NCI-H1930 (cell line): ENCODE measurements around the gene PTGER1.
A peak's percentile ranks its signal among the peaks of the same experiment; 100 is the strongest.

Experiments
- DNase-seq, 2 experiments: peaks; one replicate each; lab custom pipeline; 2025; lab: John Stamatoyannopoulos, UW

Gene PTGER1

DNA sequence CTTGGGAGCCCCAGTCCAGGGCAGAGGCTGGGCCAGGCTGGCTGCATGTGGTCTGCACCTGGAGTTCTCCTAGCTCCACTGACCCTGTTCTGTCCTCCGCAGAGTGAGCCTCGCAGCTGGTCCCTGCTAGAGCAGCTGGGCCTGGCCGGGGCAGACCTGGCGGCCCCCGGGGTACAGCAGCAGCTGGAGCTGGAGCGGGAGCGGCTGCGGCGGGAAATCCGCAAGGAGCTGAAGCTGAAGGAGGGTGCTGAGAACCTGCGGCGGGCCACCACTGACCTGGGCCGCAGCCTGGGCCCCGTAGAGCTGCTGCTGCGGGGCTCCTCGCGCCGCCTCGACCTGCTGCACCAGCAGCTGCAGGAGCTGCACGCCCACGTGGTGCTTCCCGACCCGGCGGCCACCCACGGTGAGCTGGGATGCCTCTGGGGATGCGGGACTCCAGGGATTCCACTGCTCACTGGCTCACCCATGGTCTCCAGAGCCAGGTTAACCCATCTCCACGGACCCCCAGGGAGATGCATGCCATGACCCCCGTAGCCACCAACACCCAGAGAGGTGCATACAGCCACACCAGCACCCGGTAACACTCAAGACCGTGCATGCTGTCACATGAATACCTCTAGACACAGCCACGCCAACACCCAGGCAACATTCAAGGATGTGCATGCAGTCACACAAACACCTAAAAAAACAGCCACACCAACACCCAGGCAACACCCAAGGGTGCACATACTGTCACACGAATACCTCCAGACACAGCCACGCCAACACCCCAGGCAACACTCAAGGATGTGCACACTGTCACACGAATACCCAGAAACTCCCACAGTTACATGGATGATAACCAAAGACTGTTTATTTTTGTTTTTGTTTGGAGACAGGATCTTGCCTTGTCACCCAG is 33.9 kb downstream of the PTGER1 start:
- no peak for DNase-seq

DNA sequence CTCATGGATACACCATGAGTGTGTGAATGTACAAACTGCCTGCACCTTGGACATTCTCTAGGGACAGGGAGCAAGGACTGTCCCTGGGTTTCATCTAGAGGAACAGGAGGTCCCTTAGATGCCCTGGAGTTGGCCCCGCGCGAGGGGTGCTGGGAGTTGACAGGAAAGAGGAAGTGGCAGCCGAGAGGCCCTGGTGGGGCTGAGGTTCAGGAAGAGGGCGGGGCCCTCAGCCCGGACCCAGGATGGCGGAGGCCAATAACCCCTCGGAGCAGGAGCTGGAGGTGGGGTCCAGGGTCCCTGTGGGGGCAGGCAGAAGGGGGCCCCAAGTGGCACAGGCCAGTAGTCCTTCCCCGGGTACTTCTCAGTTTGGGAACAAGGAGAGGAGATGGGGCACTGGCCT is 35.1 kb downstream of the PTGER1 start:
- no peak for DNase-seq

DNA sequence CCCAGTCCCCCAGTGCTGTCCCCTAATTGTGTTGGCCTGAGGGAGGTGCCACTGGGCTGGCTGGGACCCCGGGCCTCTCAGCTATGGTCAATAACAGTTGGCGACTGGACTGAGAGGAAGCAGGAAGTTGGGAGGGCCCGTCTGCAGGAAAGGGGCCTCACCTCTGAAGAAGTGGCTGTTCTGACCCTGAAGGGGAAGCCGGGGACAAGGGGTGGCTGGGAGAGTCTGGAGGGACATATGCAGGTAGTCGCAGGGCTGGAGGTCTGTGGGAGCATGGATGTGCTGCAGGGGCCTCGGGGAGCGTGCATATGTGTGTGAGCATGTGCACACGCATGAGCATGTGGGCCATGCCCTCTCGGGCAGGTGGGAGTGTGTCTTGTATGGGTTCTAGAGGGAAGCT is 36.1 kb downstream of the PTGER1 start:
- DNase-seq, result no peak

DNA sequence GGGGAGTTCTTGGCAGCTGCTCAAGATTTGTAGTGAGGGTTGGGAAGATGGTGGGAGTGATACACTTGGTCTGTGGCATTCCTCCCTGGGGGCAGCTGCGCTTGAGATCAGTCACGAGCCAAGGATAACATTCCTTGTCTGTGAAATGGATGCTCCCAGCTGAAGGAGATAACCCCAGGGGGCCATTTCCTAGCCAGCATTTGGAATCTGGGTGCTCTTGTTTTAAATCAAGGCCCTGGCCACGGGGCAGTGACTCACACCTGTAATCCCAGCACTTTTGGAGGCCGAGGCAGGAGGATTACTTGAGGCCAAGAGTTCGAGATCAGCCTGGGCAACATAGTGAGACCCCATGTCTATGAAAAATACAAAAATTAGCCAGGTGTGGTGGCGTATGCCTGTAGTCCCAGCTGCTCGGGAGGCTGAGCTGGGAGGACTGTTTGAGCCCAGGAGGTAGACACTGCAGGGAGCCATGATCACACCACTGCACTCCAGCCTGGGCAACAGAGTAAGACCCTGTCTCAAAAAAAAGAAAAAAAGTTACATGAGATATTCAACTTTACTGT is 37.5 kb downstream of the PTGER1 start:
- DNase-seq, result no peak

DNA sequence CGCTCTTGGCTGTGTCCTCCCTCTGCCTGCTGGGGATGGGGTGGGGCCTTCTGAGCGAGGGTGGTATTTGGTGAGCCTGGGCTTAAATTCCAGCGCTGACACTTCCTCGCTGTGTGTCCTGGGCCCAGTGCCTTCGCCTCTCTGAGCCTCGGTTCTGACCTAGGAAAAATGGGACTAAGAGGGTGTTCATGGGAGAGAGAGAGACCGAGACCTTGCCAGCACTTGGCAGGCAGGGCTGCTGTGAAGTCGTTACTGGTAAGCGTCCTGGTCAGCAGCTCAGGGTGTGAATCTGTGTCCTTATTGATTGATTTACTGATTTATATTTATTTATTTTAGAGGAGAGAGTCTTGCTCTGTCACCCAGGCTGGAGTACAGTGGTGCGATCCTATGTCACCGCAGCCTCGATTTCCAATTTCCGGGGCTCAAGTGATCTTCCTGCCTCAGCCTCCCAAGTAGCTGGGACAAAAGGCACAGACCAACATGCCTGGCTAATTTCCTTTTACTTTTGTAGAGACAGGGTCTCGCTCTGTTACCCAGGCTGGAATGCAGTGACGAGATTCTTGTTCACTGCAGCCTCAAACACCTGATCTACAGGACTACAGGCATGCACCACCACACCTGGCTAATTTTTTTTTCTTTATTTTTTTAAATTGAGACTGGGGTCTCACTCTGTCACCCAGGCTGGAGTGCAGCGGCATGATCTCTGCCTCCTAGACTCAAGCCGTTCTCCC is 39.7 kb downstream of the PTGER1 start:
- no peak for DNase-seq

DNA sequence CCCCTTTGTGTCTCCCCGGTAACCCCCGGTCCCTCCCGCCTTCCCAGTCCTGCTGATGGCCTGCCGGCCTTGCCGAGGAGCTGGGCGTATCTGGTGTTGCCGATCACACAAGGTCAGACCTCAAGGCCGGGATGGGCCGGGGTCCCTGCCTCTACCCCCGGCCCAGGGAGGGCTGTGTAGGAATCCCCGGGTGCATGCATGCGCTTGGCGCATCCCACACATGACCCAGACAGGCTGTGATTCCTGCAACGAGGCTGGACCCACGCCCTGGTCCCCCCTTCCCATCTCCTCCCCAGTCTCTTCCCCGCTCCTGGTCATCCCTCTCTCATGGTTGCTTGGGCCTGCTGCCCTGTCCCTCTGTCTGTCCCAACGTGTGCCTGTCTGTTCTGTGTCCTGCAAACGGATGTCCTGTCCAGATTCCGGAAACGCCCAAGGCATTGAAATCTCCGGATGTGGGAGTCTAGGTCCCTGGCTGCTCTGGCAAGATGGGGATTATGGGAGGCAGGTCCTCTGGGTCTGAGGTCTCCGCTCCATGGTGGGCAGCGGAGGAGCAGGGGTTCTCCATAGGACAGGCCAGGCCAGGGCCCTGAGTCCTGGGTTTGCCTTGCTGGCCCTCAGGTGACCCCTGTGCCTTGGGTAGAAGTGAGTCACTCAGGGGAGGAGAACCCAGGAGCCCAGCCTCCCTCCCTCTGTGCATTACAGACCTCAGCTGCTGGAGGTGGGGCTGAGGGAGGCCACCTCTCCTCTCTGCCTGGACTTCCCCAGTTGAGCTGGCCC is 40.4 kb downstream of the PTGER1 start:
- no peak for DNase-seq

DNA sequence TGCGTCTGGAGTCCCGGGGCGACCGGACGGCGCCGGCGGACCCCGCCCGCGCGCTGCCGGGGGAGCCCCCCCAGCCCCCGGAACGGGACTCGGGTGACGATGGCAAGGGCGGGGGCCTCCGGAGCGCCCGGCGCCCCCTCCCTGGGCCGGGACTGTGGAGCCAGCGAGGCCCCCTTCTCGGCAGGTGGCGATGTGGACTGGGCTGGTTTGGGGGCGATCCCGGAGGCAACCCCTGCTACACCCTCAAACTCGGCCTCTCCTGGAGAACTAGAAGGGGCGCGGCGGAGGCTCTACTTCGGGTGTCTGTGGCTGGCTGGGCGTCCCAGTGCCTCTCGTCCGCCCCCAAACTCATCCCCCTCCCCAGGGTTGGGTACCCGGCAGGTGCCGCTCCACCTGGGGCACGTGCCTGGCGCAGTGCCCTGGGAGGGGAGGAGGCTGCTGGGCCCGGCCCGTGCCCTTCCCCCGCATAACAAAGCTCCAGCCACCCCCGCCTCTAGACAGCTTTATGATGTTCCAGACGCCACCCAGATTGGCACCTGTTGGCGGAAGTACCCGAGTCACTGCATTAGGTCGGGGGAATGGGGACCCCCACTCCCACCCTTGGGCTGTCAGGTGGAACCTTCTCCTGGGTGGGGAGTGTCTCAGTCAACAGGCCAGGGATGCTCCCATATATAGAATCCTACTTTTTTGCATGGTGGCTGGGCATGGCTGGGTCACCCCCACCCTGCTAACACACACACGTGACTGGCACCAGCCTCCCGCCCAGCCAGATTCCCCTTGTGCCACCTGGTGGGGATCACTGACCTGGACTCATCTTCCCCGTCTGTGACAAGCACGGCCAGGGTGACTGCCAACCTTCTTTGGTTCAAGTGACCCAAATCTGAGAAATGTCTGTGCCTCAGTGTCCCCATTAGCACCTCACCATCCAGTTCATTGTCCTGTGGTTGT is 41.3 kb downstream of the PTGER1 start:
- DNase-seq, result peak in 1 of 2 experiments; percentile 4

DNA sequence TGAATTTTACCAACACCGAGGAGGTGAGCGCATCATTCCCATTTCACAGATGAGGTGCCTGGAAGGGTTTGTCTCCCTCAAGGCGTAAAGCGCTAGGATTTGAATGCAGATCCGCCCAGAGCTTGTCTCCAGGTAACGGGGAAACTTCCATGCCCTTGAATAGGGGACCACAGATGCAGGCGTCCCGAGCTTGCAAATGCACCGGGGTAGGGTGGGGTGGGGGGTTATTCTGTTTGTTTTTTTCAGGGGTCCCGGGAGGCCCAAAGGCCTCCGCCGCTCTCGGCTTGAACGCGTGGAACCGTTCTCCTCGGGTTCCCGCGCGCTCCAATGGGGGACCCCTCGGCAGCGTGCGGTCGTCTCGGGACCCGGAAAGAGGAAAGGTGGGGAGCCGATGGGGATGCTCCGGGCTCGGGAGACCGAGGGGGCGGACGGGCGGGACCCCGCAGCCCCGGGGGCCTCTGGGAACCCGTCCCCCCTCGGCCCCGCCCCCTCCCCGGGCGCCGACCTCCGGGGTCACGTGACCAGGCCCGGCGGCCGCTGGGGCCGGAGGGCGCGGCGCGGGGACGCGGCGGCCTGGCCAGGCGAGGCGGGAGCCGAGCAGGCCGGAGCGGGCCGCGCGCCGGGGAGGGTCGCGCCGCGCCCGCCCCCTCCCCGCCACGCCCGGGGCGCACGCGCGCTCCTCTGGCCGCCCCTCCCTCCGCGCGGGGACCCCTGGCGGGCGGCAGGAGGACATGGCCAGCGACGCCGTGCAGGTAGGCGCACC is 42.2 kb downstream of the PTGER1 start, which contains the start of gene PKN1:
Gene PKN1 (plus strand): TSS at position 516 of the 763 bp plus-strand sequence. CDS start 216 bp downstream, at position 732.
- peak; percentile 71 to 73 for DNase-seq

DNA sequence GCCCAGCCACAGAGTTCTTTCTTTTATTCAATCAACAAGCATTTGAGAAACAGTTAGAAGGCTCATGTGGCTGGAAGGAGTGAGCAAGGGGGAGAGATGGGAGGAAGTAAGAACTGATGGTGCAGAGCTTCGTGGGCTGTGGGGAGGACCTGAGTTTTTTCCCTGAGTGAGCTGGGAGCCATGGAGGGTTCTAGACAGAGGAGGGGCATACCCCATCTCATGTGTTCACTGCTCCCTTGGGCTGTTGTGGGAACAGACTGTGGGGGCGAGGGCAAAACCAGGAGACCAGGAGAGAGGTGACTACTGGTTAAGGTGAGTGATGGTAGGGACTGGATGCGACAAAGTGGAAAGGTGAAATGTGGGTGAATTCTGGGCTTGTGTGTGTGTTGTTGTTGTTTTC is 44.4 kb downstream of the PTGER1 start:
- DNase-seq, result no peak

DNA sequence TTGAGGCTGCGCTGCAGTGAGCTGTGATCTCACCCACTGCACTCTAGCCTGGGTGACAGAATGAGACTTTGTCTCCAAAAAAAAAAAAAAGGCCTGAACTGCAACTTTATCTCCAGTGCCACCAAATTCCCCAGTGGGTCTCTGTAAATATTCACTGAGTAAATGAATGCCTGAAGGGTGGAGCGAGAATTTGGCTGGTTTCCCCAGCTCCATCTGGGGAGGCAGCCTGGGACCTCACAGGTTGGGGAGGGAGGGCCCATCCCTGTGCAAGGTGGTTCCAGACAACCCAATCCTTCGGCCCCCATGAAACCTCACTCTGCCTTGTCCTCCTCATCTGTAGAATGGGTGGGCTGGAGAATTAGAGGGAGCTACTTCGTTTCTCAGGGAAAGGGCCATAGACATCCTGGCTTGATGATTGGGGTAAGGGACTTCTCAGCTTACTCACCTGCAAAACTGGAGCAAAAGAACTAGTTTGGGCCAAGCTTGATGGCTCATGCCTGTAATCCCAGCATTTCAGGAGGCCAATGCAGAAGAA is 46.2 kb downstream of the PTGER1 start:
- DNase-seq, result no peak

DNA sequence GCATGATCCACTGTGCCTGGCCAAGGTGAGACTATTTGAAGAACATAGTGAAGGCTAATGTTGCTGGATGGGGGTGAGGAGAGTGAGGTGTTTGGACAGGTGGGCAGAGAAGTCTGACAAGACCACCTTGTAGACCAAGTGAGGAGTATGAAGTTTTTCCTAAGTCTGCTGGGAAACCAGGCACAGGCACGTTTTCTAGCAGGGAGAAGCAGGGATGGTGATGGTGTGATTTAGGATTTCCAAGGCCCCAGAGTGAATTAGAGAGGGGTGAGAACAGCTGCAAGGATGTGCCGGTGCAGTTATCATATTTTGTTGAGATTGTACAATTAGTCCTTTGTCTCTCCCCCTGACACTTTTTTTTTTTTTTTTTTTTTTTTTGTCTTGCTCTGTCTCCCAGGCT is 47.7 kb downstream of the PTGER1 start:
- DNase-seq, result no peak

DNA sequence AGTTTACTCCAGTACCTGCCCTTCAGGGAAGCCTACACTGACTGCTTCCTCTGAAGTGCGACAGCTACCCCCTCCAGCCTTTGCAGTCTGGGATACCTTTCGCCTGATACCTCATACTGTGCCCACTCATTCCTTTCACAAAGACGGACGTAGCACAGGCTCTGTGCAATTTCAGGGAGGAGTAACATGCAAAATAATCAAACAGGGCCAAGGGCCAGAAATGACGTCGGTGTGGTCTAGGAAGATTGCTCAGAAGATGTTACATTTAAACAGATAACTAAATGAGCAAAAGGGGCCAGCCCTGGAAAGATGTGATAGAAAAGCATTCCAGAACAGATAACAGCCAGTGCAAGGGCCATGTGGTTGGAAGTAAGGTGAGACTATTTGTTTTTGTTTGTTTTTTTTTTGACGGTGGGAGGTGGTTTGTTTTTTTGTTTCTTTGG is 49.4 kb downstream of the PTGER1 start:
- no peak for DNase-seq
